ENCODE measurements around the gene SCN9A. TPM values are rescaled to one million over a fixed set of nuclear protein-coding genes. Genes with fewer than 3 reads are reported as not detected.

Gene SCN9A
- total RNA-seq, 1 experiment from 2014 or later, result 1.3 TPM

- Histone ChIP-seq H2BK120ac (ENCODE audit: low read depth, low read length, poor library complexity, severe bottlenecking) (no peak overlapping the region), H3K4me2 (ENCODE audit: insufficient read depth, insufficient read length, low read length) (no peak overlapping the region), H3K9ac (ENCODE audit: extremely low read depth, insufficient read length, low read length) (no peak overlapping the region), H3K79me1 (ENCODE audit: insufficient read depth, low read depth, low read length, poor library complexity, severe bottlenecking) (no peaks in the 10 kb centered on the region), H4K91ac (ENCODE audit: insufficient read length, low read depth, low read length) (no peak overlapping the region), H3K23me2 (ENCODE audit: insufficient read length, low read depth, low read length, poor library complexity, severe bottlenecking) (no peaks in the 10 kb centered on the region), H3K27ac (ENCODE audit: insufficient read length, low read depth, low read length) (no peak overlapping the region), H3K23ac (ENCODE audit: insufficient read length, low read depth, low read length) (no peak overlapping the region), H3K79me2 (ENCODE audit: insufficient read depth, low read length) (no peaks in the 10 kb centered on the region), H2BK20ac (ENCODE audit: low read depth, low read length, poor library complexity, severe bottlenecking) (no peak overlapping the region), H3K9me3 (ENCODE audit: control insufficient read depth, low read depth, low read length) (no peaks in the 10 kb centered on the region), H3K56ac (ENCODE audit: insufficient read length, low read depth, low read length) (no peak overlapping the region), H3K18ac (ENCODE audit: insufficient read length, low read depth, low read length) (no peak overlapping the region), H2AFZ (ENCODE audit: low read length) (no peak overlapping the region), H4K20me1 (ENCODE audit: control insufficient read depth, insufficient read depth, insufficient read length) (no peaks in the 10 kb centered on the region), H3T11ph (ENCODE audit: low read length) (no peak overlapping the region), H4K5ac (ENCODE audit: insufficient read length, low read depth, low read length) (no peak overlapping the region), H3K4me1 (ENCODE audit: insufficient read depth, low read length) (no peaks in the 10 kb centered on the region), H2AK5ac (ENCODE audit: insufficient read length, low read length) (no peak overlapping the region), H4K8ac (replicated peaks; ENCODE audit: insufficient read length, low read depth, low read length) (no peak overlapping the region), H3K14ac (ENCODE audit: insufficient read depth, low read length) (no peak overlapping the region), H2BK5ac (ENCODE audit: insufficient read length, low read length) (no peak overlapping the region), H3K4ac (ENCODE audit: low read depth, low read length) (no peak overlapping the region), H3K27me3 (ENCODE audit: insufficient read depth, low read length) (no peaks in the 10 kb centered on the region), H2BK12ac (ENCODE audit: insufficient read length, low read depth, low read length) (no peak overlapping the region), H2BK15ac (ENCODE audit: low read depth, low read length) (no peak overlapping the region)
- Mint-ChIP-seq H3K27me3 (ENCODE audit: low read depth) (no peaks in the 10 kb centered on the region), H3K4me1 (peaks cover 5 to 10% of the 10 kb centered on the region in 2 experiments), H3K36me3 (ENCODE audit: insufficient read depth in 1 of 3, low read depth in 3 of 3) (no peaks in the 10 kb centered on the region), H3K4me3 (no peak overlapping the region), H3K27ac (0 out of 7 replicates have a peak overlapping the region, but pooled peaks of 1 of the 3 experiments have one; percentile 21), H3K9me3 (no peaks in the 10 kb centered on the region)
- DNase-seq, result no peak
- TF ChIP-seq, protein P1, sequence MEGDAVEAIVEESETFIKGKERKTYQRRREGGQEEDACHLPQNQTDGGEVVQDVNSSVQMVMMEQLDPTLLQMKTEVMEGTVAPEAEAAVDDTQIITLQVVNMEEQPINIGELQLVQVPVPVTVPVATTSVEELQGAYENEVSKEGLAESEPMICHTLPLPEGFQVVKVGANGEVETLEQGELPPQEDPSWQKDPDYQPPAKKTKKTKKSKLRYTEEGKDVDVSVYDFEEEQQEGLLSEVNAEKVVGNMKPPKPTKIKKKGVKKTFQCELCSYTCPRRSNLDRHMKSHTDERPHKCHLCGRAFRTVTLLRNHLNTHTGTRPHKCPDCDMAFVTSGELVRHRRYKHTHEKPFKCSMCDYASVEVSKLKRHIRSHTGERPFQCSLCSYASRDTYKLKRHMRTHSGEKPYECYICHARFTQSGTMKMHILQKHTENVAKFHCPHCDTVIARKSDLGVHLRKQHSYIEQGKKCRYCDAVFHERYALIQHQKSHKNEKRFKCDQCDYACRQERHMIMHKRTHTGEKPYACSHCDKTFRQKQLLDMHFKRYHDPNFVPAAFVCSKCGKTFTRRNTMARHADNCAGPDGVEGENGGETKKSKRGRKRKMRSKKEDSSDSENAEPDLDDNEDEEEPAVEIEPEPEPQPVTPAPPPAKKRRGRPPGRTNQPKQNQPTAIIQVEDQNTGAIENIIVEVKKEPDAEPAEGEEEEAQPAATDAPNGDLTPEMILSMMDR (conservative IDR thresholded peaks at IDR 0.05), result no peak
- no CpG with 5 or more reads among the region's 3 CpGs for WGBS (ENCODE audit: extremely low coverage, insufficient read length, low lambda C conversion rate)
Measured at GRCh38 chr2:166171216-166171615, 204.5 kb downstream of the SCN9A start.

Data from H9 (cell line).